Measurements from ENCODE around the gene MAST4.

MAST4 gene

GRCh38 chr5:66881480-66882161, 285.4 kb downstream of the MAST4 start:
- DNase-seq = no peak

GRCh38 chr5:66882606-66883227, 286.5 kb downstream of the MAST4 start:
- DNase-seq = no peak

DNA sequence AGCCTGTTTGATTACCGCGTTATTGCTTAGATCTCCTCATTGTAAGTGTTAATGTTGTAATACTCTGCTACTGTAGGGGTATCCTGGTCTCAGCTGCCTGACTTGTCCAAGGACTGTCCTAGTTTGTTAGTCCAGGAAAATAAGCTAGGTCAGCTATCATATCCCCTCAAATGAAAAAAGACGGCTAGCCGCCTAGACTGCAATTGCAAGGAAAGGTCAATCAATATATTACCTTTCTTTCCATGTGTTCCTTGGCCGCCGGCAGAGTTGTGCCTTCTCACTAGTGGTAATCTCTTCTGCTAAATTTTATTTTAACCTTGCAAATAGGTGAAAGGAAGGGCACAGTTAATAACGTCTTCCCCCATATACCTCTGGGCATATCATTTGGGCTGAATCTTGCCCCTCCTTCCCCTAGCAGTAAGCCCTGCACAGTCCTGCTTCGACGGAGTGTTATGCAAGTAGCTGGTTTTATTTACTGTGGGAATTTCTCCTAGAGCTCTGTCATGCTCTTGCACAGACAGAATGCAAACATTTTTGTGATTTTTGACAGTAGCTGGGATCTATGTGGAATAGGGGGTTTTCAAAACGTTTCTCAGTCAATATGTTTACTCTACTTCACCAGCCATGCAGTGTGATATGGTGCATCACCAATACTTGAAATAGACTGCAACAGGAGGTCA, 288.5 kb downstream of the MAST4 start:
- no peak for DNase-seq

- no peak for DNase-seq
Measured at GRCh38 chr5:66886941-66887340, 290.7 kb downstream of the MAST4 start.

GRCh38 chr5:66888613-66889012, 292.4 kb downstream of the MAST4 start:
- DNase-seq = no peak

DNA sequence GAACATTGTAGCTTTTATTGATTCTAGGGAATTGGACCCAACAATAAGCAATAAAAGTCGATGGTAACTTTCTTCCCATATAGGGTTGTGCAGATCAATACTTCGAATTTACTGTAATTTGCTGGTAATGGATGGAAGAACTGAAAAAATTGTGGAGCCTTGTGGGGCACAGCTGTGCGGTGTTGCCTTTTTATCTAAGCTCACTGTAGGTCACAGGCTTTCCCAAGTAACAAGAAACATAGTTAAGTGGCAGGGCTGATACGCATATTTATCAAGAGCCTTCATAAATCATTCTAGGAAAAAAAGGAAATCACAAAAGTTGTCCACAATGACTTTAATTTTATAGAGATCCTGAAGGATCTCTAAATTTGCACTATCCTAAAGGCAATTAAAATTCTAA, 292.9 kb downstream of the MAST4 start:
- DNase-seq = no peak

DNA sequence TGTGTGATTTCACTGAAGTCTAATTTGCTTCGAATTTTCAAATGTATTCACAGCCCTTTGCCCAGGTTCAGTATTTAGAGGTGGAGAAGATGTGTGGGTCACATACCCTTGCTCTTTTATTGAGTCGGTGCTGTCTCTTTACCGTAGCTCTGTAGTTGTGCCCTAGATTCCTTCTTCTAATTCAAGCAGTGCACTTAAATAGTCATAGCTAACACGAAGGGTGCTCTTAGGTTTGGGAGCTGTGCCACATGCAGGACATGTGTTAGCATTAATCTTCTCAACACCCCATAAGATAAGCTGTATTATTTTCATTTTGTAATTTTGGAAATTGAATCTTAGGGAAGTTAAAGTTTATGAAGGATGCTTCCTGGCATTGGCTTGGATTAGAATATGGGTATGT, 293.3 kb downstream of the MAST4 start:
- DNase-seq = no peak

DNA sequence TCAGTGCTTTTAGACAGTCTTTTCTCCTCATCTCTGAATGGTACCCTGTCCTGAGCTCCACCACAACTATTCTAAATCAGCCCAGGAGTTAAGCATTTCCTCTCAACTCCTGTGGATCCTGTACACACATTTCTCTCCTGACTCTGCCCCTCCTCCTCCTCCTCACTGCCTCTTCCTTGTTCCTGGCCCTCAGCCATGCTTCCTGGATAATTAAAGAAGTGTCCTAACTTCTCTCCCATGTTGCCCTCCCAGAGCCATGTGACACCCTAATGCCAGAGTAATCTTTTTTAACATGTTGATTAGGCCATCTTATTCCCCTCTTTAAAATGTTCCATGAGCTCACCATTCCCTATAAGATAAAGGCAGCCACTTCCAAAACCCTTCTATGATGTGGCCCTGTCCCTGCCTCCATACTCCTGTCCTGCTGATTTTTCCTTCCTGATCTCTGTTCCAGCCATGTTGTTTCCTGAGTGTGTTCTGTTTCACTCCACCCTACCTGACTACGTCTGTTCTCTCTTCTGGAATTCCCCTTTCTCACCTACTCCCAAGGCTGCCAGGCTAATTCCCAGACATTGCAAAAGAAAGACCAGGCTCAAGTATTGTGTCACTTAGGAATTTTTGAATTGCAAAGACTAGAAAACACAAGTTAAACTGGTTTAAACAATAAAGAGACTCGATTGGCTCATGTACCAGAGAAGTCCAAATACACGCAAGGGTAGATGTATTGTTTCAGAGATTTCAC, 295.2 kb downstream of the MAST4 start:
- DNase-seq = no peak

GRCh38 chr5:66892716-66893115, 296.5 kb downstream of the MAST4 start:
- no peak for DNase-seq

DNA sequence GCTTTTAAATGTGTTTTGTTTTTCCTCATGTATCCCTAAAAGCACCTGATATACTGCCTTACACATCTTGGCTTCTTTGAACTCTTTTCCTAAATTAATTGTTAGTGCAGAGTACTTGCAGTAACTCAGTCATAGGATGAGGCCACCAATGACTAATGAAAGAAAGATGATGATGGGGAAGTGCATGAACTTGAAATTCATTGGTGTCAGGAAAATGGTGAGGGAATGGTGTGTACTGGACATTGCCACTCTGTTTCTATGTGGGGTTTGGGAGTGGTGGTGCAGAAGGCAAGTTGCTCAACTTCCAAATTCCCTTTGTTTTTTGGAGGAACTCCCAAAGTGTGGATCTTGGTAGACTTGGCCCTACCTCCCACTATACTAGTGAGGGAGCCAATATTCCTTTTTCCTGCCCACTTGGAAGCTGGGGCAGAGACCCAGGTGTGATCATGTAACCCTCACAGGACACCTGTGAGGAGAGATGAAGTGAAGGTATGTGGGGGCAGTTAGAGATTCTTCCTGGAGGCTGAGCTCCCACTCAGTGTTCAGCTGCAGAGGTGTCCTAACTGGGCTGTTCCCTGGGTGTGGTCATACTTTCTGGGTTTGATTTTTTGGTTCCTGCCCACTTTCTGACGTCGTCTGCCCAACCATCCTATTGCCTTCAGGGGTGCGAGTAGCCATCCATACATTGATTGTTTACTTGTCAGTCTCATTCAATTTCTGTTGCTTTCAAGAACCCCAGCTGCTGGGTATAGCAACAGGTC, 298.5 kb downstream of the MAST4 start:
- no peak for DNase-seq

- no peak for DNase-seq
Measured at GRCh38 chr5:66896171-66896570, 300.0 kb downstream of the MAST4 start.

DNA sequence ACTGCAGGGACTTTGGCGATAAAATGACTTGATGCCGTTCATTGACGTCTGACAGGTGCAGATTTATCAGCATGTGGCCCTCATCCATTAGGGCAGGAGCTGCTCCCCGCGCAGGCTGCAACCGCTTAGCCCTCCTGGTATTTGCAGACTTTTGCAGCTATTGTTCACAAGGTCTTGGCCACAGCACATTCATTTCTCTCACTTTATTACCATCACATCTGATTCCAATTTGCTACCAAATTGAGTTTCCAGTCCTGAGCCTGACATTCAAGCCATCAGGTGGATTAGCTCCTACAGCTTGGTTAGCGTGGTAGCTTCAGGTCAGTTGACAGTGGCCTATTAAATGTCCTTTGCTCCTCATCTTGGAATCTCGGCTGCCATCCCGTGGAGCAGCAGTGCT, 301.2 kb downstream of the MAST4 start:
- DNase-seq = no peak

DNA sequence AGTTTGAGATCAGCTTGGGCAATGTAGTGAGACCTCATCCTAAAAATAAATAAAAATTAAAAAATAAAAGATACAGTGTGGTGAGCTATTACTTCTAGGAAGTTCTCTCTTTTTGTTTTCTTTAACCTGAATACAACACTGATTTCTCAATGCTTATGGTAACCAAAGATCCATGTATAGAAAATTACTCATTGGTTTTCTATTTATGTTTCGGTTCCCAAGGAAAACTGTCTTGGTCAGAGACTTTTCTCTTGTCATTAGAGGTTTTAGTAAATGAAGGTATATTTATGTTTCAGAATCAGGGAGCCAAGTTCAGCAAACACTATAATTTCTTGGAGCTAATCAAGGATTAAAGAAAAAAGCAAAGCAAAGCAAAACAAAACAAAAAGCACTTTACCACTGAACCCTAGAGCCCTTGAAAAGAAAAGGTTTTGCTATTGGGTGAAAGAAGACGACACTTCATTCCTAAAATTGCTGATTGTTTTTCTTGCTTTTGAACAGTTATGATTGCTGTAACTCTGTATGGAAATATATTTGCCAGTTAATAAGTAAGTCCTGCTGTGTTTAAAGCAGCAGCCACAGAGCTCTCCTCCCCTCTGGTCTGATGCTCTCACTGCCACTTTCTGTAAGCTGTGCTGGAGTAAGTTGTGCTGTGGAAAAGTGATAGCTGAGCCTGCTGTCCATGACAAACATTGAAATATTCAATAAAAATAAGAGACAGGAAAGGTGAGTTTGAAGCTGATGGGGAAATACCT, 302.2 kb downstream of the MAST4 start:
- DNase-seq = no peak

- no peak for DNase-seq
Measured at GRCh38 chr5:66903218-66903617, 307.0 kb downstream of the MAST4 start.

- no peak for DNase-seq
Measured at GRCh38 chr5:66903709-66904108, 307.5 kb downstream of the MAST4 start.

DNA sequence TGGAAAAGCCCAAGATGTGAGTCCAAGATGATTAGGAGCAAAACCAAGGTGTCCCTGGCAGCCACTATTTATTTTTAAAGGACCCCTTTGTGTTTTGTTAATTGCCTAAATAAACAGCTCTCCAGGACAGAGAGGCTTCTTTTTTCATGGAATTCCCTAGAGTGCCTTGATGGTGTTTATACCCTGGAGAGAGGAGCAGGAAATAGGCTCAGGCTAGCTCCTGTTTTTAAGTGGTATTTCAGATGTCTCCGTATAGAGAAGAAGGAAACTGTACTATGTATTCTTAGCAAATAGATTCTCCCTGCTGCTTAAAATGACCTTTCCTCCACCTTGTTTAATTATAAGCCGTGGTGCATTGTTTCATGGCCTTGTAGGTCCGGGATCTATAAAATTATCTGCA, 308.0 kb downstream of the MAST4 start:
- DNase-seq = no peak

GRCh38 chr5:66906021-66906420, 309.8 kb downstream of the MAST4 start:
- DNase-seq = no peak

GRCh38 chr5:66908230-66908629, 312.0 kb downstream of the MAST4 start:
- DNase-seq = no peak

DNA sequence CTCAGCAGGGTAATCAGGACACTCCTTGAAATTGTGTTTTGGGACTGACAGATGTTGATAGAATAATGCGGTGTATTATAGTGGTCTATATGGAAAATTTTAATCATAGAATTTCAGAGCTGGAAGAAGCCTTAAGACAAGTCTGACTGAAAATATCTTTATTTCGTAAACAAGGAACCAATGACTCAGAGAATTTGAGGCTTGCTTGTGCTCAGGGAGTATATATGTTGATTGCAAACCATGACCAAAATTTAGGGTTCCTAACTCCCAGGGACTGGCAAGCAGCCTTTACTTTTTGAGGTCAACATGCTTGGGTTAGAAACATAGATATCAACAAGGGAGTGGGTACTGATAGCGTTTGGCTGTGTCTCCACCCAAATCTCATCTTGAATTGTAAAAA, 313.2 kb downstream of the MAST4 start:
- DNase-seq = no peak

GRCh38 chr5:66912787-66913186, 316.6 kb downstream of the MAST4 start:
- DNase-seq = no peak

GRCh38 chr5:66915531-66915930, 319.3 kb downstream of the MAST4 start:
- DNase-seq = no peak

DNA sequence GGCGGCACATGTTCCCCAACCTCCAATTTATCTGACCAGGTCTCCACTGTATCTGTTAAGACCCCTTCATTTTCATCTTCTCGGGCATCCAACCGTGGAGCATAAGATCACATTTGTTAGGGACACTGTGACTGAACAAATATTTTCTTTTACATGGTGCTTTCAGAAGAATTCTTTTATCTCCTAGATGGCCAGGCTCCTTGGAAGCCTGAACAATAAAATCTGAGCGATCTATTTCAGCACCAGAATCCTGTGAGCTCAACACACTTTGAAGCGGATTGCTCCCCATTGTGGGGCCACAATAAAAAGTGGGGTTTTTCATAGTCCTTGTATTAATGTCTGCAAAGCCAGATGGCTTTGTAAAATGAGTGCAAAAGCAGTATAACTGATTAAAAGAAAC, 326.7 kb downstream of the MAST4 start:
- no peak for DNase-seq

Measured in NCI-H446 treated with DMSO at 0.1 percent for 48 hours (cell line).